H4 (cell line): ENCODE data around the gene FAM221B. TPM values are rescaled to one million over a fixed set of nuclear protein-coding genes. Genes with fewer than 3 reads are reported as not detected.

Experiments
- DNase-seq: peaks from one replicate; pipeline ENCODE4 v3.0.0-alpha.2; 2015; ENCODE audit warnings: low spot score
- total RNA-seq: library from RNA; depleted of rRNA; stranded (reverse); fragments of >200 nt; shearing (Covaris generic); gene quantifications from 2 replicates; pipeline ENCODE4 v1.2.3, GENCODE V29; 2014; rRNA removed

FAM221B gene, protein sequence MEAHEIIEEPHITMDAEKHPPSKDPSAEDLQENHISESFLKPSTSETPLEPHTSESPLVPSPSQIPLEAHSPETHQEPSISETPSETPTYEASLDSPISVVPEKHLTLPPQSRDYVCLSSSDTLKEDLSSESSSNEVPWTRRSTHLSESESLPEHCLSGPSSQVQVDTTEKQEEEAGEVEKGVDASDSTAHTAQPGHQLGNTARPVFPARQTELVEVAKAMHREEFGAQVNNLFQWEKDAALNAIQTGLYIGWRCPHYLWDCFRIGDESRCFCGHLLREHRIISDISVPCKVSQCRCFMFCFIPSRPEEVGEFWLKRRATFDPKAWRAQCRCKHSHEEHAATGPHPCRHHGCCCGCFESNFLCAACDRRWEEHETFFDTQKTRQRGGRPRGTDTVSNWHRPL
- total RNA-seq = not detected in 2 replicates

DNA sequence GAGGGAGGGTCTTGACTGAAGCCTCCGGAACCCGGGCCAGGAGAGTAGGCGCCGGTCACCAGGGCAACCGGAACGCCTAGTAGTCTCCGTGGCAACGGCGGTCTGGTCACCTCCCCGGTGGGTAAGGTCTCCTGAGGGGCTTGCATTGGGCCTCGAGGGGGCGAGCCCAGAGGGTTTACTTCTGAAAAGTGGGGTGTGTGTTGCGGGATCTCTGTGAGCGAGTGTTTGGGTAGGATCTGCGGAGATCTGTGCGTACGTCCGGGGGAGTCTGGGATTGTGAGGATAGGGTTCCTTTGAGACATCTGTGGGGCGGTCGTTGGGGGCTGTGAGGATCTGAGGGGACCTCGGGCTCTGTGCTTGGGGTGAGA, at the start of gene FAM221B:
FAM221B (minus strand) TSS at position 17 of the 368 bp plus-strand sequence. CDS start 2,571 bp downstream, outside the sequence.
- DNase-seq = no peak

- no peak for DNase-seq
Measured at GRCh38 chr9:35872505-35872904, 44.0 kb upstream of the FAM221B start.

DNA sequence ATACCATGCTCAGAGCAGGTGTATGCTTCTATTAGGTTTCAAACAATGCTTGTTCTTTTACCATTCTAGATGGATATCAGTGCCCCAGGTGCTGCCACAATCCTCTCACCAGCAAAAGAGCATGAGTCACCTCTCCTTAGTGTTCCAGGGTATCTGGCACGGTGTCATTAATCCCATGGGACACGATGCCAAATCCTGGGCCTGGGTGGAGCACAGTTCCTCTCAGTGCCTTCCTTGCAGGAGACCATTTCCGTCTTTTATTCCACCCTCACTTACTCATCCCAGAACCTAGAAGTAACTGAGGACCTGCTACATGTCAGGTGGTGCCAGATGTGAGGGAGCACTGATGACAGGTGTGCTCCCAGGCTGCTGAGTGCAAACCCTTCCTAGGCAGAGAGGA, 43.0 kb upstream of the FAM221B start:
- no peak for DNase-seq

- DNase-seq = no peak
Measured at GRCh38 chr9:35870351-35870923, 41.9 kb upstream of the FAM221B start, which contains the start of gene OR13J1. OR13J1 (minus strand) TSS chr9:35870401; CDS start chr9:35870401, 0 bp downstream.

DNA sequence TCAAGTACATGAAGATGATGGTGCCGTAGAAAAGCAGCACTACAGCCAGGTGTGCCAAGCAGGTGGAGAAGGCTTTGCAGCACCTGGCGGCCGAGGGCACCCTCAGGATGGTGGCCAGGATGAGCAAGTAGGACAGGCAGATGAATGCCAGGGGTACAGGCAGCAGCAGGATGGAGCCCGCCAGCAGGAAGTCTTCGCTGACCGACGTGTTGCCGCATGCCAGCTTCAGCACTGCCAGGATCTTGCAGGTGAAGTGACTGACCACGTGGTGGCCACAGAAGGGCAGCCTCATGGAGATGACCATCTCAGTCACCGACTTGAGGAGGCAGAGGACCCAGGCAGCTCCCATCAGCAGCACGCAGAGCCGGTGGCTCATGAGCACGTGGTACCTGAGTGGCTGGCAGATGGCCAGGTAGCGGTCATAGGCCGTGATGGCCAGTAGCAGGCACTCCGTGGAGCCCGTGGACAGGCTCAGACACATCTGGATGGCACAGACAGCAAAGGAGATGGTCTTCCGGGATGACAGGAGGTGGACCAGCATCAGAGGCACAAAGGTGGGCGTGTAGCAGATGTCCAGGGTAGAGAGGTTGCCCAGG, 41.2 kb upstream of the FAM221B start:
- no peak for DNase-seq

DNA sequence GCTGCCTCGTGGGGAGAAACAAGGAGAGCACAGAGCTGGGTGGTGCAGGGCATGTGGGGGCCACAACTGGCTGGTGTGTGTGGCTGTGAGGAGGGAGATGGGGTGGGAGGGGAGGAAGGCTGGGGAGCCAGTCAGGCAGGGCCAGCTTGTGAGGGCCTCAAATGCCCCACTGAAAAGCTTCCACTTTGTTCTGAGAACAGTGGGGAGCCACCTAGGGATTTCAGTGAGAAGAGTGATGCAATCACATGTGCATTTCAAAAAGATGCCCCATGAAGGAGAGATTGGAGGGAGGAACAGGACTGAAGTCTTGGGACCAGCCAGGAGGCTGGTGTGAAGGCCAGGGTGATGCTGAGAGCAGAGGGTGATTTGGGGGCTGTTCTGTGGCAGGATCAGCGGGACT, 40.4 kb upstream of the FAM221B start:
- DNase-seq = peak; percentile 2

- DNase-seq = no peak
Measured at GRCh38 chr9:35867538-35867937, 39.0 kb upstream of the FAM221B start.

DNA sequence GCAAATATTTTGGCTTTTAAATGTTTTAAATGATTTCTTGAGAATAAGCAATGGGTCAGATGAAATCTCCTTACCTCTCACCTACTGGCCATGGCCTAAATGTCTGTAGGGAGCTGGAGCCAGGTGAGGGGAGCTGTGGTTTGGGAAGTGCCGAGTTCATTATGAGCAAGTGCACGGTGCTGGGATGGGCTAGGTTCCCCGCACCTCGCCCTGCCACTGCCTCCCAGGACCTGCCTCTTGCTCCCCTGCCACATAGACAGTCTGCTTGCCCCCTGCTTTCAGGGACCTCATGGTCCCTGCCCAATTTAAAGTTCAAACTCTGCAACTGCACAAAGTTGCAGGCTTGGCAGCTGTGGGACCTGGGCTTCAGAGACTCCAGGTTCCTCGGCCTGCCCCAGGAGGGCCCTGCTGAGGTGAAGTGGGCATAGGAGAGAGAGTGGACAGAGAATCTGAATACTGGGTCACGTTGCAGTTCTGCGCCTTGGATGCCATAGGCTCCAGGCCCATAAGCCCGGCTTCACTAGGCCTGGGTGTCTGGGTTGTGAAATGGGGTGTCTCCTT, 36.2 kb upstream of the FAM221B start:
- no peak for DNase-seq

GRCh38 chr9:35863583-35863982, 35.1 kb upstream of the FAM221B start:
- peak; percentile 4 for DNase-seq

- peak; percentile 4 for DNase-seq
Measured at GRCh38 chr9:35862328-35862727, 33.8 kb upstream of the FAM221B start.

- no peak for DNase-seq
Measured at GRCh38 chr9:35861161-35861897, 32.8 kb upstream of the FAM221B start.

DNA sequence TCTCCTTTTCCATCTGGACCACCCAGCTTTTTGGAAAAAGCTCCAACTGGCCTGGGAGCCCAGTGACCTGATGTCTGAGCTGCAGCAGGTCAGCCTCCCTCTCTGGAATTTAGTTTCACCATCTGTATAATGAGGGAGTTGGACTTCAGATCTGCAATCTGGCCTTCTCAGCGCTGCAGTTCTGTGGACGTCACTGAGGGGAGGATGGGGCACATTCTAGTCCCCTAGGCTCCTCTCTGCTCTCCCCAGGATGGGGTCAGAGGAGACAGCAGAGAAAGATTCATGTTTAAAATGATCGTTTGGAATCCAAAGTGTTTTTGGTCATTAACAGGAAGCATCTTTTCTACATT, 31.4 kb upstream of the FAM221B start:
- no peak for DNase-seq

GRCh38 chr9:35859310-35859989, 30.9 kb upstream of the FAM221B start:
- peak; percentile 70 for DNase-seq

DNA sequence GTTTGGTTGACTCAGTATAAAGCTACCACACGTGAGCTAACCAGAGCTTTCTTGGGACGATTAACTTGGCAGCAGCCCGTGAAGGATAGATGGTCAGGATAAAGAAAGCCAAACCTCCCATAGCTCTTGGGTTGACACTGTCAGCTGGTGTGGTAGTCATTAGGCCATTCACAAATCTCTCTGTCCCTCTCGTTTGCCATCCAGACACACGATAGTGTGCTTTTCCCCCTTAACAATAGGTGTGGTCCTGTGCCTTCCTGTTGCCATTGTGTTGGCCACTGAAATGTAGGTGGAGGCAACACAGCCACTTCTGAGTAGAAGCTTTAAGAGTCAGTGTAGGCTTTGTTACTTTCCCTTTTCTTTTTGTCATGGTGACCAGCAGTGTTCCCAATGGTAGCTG, 29.9 kb upstream of the FAM221B start:
- no peak for DNase-seq

DNA sequence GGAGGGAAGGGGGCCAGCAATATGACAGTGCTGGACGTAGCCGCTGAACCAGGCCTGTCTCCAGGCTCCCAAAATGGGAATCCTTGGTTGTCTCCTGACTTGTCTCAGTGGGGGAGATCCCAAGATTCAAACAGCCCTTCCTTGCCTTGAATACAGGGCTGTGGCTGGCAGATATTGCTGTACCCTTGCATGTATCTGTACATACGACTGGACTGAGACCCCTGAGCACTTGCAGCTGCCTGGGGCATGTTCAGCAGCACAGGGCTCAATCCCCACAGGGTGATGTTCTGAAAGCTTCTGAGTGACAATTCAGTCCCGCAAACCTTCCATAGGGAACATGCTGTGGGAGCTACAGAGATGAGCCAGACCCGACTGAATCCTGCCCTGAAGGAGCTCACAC, 28.4 kb upstream of the FAM221B start:
- no peak for DNase-seq

DNA sequence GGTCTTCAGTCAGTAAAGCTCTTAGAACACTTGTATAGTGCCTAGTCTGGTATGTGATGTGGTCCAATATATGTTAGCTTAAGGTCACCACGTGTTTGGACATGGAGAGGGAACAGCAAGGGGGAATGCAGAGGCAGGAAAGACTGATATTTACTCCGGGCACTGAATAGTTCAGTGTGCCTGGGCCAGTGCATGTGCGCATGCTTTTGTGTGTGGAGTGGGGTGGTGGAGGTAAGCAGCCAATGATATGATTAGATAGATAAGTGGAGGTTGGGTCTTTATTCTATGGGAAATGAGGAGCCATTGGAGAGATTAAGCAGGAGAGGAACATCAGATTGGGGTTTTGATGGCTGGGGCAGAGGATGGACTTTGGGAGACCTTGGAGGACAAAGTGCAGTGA, 27.7 kb upstream of the FAM221B start:
- no peak for DNase-seq

DNA sequence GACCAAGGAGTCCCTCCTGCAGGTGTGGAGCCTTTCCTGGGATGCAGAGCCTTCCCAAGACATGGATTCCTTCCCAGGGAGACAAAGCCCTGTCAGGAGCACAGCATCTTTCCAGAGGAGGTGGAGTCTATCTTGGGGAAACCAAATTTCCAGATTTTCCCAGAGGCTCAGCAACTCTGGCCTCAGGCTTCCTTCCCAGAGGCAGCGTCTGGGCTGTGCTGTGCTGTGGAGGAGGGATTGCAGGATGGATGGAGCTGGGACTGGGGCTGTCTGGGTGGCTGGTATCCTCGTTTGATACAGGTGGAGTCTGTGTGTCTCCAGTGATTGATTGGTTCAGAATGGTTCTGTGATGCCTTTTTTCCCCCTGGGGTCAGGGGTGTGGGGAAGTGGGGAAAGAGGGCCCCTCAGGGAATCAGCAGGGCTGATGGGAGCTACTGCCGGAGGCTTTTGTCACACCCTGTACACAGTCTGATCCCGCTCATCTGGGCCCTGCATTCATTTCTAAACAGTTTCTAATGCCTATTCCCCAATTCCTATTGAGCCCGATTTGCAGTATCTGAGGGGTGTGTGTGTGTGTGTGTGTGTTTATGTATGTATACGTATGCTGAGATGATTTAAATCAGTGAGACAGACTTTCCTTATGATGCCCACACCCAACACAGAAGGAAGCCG, 25.7 kb upstream of the FAM221B start:
- DNase-seq = no peak

DNA sequence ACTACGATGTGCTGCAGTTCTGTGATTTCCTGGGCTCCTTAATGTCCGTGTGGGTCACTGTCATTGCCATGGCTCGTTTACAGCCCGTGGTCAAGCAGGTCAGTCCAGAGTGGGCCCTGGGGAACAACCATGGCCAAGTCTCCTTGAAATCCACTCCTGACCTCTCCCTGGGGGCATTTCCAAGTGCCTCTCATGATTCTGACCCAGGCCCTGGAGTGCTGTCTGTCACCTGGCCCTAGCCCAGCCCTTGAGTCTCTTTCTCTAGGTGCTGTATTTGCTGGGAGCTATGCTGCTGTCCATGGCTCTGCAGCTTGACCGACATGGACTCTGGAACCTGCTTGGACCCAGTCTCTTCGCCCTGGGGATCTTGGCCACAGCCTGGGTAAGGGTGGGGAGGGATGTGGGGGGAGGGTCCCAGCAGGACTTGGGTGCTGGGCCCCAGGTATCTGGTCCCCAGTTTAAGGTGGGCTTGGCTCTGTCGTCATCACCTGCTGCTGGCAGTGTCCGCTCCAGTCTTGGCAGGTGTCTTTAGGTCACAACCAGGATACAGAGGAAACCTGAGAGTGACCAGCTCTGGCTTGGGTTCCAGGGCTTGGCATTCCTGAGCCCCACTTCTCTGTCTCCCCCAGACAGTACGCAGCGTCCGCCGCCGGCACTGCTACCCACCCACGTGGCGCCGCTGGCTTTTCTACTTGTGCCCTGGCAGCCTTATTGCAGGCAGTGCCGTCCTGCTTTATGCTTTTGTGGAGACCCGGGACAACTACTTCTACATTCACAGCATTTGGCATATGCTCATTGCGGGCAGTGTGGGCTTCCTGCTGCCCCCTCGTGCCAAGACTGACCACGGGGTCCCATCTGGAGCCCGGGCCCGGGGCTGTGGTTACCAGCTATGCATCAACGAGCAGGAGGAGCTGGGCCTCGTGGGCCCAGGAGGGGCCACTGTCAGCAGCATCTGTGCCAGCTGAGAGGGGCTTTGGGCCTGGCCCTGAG, 24.6 kb upstream of the FAM221B start:
- DNase-seq = no peak

- DNase-seq = no peak
Measured at GRCh38 chr9:35852267-35852815, 23.8 kb upstream of the FAM221B start.
